Iris pigment epithelial cell (primary cell): ENCODE data around the gene LAYN.

Source experiments
- DNase-seq: peaks from one replicate; pipeline ENCODE4 v3.0.0-alpha.2; 2011; ENCODE audit warnings: low read depth

LAYN gene

GRCh38 chr11:111531136-111531535, 9.4 kb upstream of the LAYN start:
- DNase-seq = peak; percentile 62

- DNase-seq = peak; percentile 98
Measured at GRCh38 chr11:111531687-111532364, 8.7 kb upstream of the LAYN start.

DNA sequence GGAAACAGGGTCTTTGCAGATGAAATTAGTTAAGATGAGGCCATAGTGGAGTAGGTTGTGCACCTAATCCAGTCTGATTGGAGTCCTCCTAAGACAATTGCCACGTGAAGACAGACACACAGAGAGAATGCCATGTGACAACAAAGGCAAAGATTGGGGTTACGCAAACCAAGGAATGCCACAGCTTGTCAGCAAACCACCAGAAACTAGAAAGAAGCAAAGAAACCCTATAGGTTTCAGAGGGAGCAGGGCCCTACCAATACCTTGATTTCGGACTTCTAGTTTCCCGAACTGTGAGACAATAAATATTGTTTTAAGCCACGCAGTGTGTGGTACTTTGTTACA, 8.2 kb upstream of the LAYN start:
- no peak for DNase-seq

DNA sequence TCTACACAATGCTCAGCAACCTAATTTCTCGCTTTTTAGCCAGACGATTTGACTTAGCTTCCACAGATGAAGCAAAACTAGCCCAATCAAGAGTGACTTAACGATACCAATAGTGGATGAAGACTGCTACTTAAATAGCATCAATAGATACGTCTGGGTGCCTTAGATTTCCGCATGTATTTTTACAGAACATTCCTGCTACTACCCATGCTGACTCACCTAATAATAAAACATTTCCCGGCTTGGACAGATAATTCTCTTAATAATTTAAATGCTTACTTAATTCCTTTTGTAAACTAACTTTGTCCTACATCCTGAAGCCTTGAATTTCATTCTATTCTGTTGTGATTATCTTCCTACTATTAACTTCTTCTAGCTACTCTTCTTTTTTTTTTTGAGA, 5.2 kb upstream of the LAYN start:
- DNase-seq = peak; percentile 63

- DNase-seq = no peak
Measured at GRCh38 chr11:111537336-111537860, 3.1 kb upstream of the LAYN start.

DNA sequence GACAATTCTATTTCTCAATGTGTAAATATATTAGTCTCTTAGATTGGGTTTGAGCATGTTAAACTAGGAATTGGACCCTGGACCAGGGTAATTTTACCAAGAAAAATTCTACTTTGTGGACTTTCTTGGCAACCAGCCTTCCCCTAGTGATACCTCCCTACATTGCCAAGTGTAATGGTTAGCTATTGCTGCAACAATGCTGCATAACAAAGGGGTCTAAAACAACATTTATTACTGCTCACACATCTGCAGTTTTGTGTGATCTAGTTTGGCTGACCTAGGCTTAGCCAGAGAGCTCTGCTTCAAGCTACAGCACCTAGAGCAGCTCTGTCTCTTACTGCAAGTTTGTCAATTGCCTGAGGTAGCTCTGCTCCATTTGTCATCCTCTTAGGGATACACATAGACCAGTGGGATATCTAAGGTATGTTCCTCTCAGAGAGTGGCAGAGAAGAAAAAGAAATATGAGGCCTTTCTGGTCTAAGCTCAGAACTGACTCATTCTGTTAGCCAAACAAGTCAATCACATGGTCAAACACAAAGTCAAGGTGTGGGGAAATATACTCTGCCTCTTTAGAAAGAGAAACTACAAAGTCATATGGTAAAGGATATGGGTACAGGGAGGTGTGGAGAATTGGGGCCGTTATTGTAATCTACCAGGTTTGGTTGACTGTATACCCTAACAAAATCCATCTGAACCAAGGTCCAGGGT, 2.0 kb upstream of the LAYN start:
- DNase-seq = peak; percentile 85

GRCh38 chr11:111539426-111540113, 950 bp upstream of the LAYN start:
- no peak for DNase-seq

DNA sequence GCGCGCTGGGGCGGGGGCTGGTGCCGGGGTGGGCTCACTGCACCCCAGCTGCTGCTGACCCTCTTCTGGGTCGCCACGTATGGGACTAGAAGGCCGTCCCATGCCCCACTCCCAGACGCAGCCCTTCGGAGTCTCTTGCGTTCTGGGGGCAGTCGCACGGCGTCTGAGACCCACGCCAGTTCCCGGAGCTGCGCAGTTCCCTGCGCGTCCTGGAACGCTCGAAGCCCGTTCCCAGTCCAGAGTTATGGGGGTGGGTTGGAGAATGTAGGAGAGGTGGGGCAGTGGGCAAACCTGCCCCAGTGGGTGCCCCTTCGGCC, 375 bp downstream of the LAYN start:
- no peak for DNase-seq

DNA sequence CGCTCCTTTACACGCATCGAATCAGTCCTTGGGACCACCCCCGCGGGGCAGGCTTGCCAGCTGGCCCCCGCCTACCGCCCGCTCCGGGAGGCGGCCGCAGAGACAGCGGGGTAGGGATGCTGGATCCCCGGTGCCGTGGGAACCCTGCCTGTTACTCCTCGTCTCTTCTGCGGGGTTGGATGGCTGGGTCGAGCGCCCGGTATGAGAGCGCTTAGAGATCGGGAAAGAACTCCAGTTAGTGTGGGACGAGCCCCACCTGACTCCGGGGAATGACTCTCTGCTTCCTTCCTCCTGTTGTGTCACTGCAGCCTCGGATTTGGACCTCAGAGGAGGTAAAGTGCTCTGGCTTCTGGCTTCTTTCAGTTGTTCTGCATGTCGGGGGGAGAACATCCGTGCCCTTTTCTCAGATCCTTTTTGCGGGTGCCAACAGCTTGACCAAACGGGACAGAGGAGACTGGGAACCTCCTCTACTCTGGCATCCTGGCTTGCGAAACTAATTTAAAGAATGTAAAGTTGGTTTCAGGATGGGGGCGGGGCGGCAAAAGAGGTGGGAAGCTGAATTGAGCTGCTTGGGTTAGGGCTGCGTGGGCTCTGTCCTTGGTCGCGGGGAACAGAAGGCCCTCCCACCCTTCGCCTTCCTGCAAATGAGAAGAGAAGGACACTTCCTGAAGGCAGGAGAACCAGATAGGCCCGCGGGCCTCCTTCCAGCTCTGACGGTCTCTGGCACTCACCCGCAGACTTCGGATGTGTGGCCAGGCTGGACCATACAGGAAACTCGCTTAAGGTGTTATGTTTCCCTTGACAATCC, 938 bp downstream of the LAYN start:
- DNase-seq = peak; percentile 91

DNA sequence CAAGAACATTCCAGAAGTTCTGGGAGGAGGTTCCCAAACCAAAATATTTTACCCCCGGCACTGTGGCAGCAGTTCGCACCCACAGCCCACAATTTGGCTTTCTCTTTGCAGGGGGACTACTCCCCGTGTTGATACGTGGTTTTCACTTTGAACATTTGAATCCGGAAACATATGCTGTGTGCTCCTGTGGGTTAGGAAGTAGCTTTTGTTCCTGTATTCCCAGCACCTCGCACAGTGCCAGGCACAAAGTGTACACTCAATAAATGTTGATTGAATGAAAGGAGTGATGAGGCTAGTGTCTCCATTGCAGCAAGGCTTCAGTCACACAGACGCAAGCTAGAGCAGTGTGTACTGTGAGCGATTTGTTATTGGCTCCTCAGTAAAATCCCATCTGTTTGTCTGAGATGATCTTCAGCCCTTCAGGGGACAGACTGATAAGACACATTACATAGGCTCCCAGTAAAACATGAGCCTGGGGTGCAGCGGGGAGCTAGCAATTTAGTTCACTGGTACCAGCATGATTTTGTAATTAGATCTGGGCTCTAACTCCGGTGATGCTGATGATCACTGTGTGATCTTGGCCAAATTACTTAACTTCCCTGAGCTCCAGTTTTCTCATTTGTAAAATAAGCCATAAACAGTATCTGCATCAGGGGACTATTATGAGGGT, 2.2 kb downstream of the LAYN start:
- no peak for DNase-seq

GRCh38 chr11:111548525-111548924, 8.0 kb downstream of the LAYN start:
- DNase-seq = no peak

- no peak for DNase-seq
Measured at GRCh38 chr11:111549196-111549868, 8.8 kb downstream of the LAYN start.

GRCh38 chr11:111549869-111550203, 9.3 kb downstream of the LAYN start:
- DNase-seq = no peak

- DNase-seq = no peak
Measured at GRCh38 chr11:111550258-111550657, 9.7 kb downstream of the LAYN start.

GRCh38 chr11:111554532-111554931, 14.0 kb downstream of the LAYN start:
- DNase-seq = no peak

GRCh38 chr11:111555255-111555654, 14.7 kb downstream of the LAYN start:
- peak; percentile 72 for DNase-seq

- DNase-seq = peak; percentile 99
Measured at GRCh38 chr11:111557425-111558111, 17.0 kb downstream of the LAYN start.

- DNase-seq = peak; percentile 70
Measured at GRCh38 chr11:111559800-111560464, 19.4 kb downstream of the LAYN start.

DNA sequence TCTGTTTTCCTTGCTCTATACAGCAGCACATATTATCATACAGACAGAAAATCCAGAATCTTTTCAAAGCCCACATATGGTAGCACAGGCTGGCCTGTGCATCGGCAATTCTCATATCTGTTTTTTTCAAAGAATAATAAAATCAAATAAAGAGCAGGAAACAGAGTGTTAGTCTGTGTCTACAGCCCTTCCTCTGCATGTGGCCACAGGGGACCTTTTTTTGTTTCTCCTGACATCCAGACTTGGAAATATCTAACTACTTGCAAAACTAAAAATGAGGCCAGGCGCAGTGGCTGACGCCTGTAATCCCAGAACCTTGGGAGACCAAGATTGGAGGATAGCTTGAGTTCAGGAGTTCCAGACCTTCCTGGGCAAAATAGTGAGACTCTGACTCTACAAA, 20.3 kb downstream of the LAYN start:
- DNase-seq = no peak

GRCh38 chr11:111561306-111561705, 20.8 kb downstream of the LAYN start:
- no peak for DNase-seq
